Measurements from ENCODE around the gene PRSS38.

The PRSS38 gene

GRCh38 chr1:227793079-227793947, 22.2 kb upstream of the PRSS38 start:
- DNase-seq (ENCODE audit: low read depth): no peak

- peak; percentile 31 for DNase-seq (ENCODE audit: low read depth)
Measured at GRCh38 chr1:227793948-227794816, 21.3 kb upstream of the PRSS38 start.

- DNase-seq (ENCODE audit: low read depth): no peak
Measured at GRCh38 chr1:227794817-227795192, 20.7 kb upstream of the PRSS38 start.

DNA sequence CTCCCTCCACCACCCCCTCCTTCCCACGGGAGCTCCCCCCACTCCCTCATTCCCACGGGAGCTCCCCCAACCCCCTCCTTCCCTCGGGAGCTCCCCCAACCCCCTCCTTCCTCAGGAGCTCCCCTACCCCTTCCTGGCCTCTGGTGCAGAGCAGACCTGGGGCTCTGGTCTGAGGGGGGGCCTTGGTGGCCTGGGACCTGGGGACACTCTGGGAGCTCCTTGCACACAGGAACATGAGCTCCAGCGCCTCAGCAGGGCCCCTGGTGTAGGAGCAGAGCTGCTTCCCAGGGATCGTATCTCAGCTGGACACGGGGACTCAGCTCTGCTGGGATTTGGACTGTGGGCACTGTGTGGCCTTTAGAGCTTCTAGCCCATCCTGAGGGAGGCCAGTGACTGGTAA, 19.7 kb upstream of the PRSS38 start:
- DNase-seq (ENCODE audit: low read depth): no peak

- DNase-seq (ENCODE audit: low read depth): no peak
Measured at GRCh38 chr1:227796359-227796915, 19.0 kb upstream of the PRSS38 start.

DNA sequence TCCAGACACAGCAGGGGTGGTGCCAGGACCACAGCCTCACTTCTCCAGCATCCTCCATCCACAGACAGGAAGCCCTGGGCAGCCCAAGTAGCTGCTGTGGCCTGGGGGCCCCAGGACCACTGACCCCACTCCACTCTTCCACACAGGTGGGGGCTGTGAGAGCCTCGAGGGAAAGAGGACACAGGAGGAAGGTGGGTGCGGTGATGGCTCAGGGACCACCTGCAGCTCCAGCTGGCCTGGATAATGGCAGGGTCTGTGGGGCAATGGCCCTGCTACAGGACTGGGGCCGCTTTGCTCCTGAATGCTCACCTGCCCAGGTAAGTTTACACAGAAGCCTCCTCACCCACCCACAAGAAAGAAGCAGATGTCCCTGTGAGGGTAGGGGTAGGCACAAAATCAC, 18.3 kb upstream of the PRSS38 start:
- no peak for DNase-seq (ENCODE audit: low read depth)

- DNase-seq (ENCODE audit: low read depth): no peak
Measured at GRCh38 chr1:227797625-227798024, 17.9 kb upstream of the PRSS38 start.

- no peak for DNase-seq (ENCODE audit: low read depth)
Measured at GRCh38 chr1:227798078-227798802, 17.2 kb upstream of the PRSS38 start.

DNA sequence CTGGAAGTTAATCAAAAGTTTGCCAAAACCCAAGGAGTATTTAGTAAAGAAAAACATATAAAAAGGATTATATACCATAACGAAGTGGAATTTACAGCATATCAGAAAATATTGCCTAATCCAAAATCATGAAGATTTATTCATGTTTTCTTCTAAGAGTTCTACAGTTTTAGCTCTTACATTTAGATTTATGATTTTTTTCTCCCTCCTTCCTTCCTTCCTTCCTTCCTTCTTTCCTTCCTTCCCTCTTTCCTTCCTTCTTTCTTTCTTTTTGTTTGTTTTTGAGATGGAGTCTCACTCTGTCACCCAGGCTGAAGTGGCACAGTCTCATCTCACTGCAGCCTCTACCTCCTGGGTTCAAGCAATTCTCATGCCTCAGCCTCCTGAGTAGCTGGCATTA, 15.7 kb upstream of the PRSS38 start:
- DNase-seq (ENCODE audit: low read depth): no peak

- no peak for DNase-seq (ENCODE audit: low read depth)
Measured at GRCh38 chr1:227803933-227804332, 11.5 kb upstream of the PRSS38 start.

- DNase-seq (ENCODE audit: low read depth): peak; percentile 90
Measured at GRCh38 chr1:227805606-227806197, 9.8 kb upstream of the PRSS38 start.

DNA sequence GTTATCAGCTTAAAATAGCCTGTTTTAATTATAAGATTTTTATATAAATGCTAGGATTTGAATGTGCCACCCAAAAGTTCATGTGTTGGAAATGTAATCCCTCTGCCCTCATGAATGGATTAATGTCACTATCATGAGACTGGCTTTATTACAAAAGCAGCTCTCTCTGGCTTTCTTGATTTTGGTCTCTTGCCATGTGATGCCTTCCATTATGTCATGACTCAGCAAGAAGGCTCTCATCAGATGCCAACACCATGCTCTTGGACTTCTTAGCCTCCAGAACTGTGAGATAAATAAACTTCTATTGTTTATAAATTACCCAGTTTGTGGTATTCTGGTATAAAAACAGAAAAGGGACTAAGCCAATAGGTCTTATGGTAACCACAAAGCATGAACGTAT, 6.9 kb upstream of the PRSS38 start:
- DNase-seq (ENCODE audit: low read depth): peak; percentile 18

- DNase-seq (ENCODE audit: low read depth): no peak
Measured at GRCh38 chr1:227809026-227809425, 6.4 kb upstream of the PRSS38 start.

DNA sequence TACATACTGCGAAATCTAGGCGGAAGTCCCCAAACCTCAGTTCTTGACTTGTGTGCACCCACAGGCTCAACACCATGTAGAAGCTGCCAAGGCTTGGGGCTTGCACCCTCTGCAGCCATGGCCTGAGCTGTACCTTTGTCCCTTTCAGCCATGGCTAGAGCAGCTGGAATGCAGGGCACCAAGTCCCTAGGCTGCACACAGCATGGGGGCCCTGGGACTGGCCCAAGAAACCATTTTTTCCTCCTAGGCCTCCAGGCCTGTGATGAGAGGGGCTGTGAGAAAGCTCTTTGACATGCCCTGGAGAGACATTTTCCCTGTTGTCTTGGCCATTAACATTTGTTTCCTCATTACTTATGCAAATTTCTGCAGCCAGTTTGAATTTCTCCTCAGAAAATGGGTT, 1.5 kb upstream of the PRSS38 start:
- DNase-seq (ENCODE audit: low read depth): no peak

GRCh38 chr1:227816750-227817446, 1.4 kb downstream of the PRSS38 start:
- DNase-seq (ENCODE audit: low read depth): no peak

GRCh38 chr1:227823537-227823936, 8.1 kb downstream of the PRSS38 start:
- no peak for DNase-seq (ENCODE audit: low read depth)

DNA sequence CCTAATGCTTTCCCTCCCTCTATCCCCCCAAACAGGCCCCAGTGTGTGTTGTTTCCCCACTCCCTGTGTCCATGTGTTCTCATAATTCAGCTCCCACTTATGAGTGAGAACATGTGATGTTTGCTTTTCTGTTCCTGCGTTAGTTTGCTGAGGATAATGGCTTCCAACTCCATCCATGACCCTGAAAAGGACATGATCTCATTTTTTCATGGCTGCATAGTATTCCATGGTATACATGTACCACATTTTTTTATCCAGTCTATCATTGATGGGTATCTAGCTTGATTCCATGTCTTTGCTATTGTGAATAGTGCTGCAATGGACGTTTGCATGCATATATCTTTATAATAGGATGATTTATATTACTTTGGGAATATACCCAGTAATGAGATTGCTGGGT, 8.7 kb downstream of the PRSS38 start:
- DNase-seq (ENCODE audit: low read depth): no peak

DNA sequence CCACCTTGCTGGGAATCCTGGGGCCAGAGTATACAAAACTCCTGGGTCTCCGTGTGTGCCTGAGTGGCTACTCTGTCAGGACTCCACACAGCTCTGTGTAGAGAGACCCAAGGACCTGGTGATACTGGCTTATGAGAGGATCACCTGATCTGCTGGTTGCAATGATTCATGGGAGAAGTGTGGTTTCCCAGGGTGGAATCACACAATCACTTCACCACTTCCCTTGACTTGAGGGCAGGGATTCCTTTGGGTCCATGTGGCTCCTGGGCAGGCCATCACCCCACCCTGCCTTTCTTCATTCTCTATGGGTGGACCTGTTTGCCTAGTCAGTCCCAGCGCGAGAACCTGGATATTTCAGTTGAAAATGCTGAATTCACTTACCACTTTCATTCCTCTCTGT, 13.3 kb downstream of the PRSS38 start:
- DNase-seq (ENCODE audit: low read depth): no peak

- DNase-seq (ENCODE audit: low read depth): no peak
Measured at GRCh38 chr1:227838181-227838580, 22.7 kb downstream of the PRSS38 start.

GRCh38 chr1:227841096-227841495, 25.6 kb downstream of the PRSS38 start:
- DNase-seq (ENCODE audit: low read depth): no peak

Data from ELR (cell line).